GM12872 (cell line): ENCODE data around the gene IL21.

Experiments used
- CTCF ChIP-seq: IDR thresholded peaks from 3 replicates; pipeline ENCODE4 v1.5.1; 2011; ENCODE audit warnings: low read depth, mild to moderate bottlenecking, low read length, moderate library complexity; ENCODE audit not compliant: insufficient read depth

The IL21 gene

DNA sequence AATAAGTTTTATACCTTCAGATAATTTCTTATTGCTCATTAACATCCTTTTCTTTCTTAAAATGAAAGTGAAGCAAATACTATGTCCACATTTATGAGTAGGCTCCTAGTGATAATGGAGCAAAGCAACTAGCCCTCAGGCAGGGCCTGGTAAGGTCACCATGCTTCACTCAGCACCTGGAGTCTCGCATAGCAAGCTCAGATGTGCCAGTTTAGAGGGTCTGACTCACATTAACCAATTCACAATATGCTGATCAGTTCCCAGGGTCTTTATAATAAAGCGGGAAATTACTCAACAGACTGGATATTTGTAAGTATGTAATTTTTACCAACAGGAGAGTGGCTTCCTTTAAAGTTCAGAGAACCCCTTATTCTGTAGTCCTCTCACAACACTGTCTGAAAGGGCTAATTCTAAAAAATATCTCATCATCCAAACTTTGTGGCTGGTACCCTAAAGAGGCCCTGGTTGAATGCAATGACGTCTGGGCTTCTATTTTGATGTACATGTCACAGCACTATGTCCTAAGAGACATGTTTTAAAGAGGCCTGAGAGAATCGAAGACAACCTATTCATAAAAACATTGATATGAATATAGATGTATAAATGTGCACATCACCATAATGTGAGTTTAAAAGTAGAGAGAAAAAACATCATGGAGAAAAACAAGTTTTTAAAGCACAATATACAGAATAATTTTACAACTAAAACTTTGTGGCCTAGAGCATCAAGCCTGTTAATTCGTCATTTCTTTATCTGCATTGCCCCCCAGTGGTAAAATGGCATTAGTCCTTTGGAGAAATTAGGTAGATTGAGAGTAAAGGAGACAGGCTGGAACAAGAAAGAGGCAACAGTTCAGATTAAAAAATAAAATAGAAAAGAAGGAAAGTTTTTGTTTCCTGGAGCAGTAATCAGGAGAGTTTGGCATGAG is 44.3 kb downstream of the IL21 start:
- peak; percentile 40; the same call in 2 of the 3 replicates for TF ChIP-seq CTCF

- no peak for TF ChIP-seq CTCF
Observed at GRCh38 chr4:122562449-122562848, 58.4 kb downstream of the IL21 start.
